Epithelial cell of proximal tubule (primary cell): Measurements from ENCODE around the gene WDR82. TPM values are rescaled to one million over a fixed set of nuclear protein-coding genes. Genes with fewer than 3 reads are reported as not detected.
A peak's percentile ranks its signal among the peaks of the same experiment; 100 is the strongest.

Experiments
- DNase-seq: peaks from one replicate; pipeline ENCODE4 v3.0.0-alpha.2; 2011; ENCODE audit warnings: low read depth
- H3K4me3 ChIP-seq: 2 replicates; pipeline ENCODE4 v1.5.1; 2011; ENCODE audit warnings: low read depth, mild to moderate bottlenecking, low read length
- total RNA-seq: library from RNA; depleted of rRNA; stranded (reverse); fragments of >200 nt; gene quantifications from 2 replicates; pipeline ENCODE4 v1.2.3, GENCODE V29; 2015
- TF ChIP-seq, protein P1 (sequence below): conservative IDR thresholded peaks from 2 replicates; pipeline ENCODE4 v1.5.1; 2012; ENCODE audit warnings: low read depth, mild to moderate bottlenecking, low read length

Gene WDR82
- total RNA-seq, 1 donor from 2014 or later, result 38.4 TPM

DNA sequence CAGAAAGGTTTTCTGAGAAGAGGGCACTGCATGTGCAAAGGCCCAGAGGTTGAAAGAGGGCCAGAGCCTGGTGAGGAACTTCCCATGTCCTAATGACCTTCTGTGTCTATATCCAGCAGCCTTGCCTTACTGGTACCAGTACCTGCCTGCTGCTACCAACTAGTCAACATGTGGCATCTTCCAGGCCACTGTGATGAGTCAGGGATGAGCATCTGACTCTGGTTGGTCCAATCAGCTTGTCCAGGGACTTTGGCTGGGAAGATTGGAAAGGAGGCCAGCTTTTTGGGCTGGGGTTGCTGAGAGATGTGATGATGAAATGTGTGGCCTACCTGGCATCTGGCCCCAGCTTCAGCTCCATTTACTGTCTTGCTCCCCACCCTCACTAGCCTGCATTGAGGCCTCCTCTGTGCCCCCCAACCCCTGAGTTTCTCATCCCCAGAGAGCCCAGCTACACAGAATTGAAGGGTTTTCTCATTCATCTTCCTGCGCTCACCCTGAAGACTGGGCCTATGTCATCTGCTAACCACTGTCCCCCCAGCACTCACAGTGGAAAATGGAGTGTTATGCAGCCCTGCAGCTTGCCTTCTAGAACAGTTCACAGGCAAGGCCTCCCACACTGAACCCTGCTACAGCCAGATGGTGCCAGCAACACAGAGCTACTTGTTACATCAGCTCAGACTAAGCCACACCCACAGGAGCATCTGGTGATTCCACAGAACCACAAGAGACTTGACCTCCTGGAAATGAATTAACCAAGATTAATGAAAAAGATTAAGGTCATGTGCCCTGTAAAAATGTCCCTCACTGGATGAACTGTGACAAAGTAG, 38.2 kb downstream of the WDR82 start:
- H3K4me3 ChIP-seq, result peak overlapping the region; percentile 96
- no peak for DNase-seq
- TF ChIP-seq, protein P1, sequence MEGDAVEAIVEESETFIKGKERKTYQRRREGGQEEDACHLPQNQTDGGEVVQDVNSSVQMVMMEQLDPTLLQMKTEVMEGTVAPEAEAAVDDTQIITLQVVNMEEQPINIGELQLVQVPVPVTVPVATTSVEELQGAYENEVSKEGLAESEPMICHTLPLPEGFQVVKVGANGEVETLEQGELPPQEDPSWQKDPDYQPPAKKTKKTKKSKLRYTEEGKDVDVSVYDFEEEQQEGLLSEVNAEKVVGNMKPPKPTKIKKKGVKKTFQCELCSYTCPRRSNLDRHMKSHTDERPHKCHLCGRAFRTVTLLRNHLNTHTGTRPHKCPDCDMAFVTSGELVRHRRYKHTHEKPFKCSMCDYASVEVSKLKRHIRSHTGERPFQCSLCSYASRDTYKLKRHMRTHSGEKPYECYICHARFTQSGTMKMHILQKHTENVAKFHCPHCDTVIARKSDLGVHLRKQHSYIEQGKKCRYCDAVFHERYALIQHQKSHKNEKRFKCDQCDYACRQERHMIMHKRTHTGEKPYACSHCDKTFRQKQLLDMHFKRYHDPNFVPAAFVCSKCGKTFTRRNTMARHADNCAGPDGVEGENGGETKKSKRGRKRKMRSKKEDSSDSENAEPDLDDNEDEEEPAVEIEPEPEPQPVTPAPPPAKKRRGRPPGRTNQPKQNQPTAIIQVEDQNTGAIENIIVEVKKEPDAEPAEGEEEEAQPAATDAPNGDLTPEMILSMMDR, result peak; percentile 29

DNA sequence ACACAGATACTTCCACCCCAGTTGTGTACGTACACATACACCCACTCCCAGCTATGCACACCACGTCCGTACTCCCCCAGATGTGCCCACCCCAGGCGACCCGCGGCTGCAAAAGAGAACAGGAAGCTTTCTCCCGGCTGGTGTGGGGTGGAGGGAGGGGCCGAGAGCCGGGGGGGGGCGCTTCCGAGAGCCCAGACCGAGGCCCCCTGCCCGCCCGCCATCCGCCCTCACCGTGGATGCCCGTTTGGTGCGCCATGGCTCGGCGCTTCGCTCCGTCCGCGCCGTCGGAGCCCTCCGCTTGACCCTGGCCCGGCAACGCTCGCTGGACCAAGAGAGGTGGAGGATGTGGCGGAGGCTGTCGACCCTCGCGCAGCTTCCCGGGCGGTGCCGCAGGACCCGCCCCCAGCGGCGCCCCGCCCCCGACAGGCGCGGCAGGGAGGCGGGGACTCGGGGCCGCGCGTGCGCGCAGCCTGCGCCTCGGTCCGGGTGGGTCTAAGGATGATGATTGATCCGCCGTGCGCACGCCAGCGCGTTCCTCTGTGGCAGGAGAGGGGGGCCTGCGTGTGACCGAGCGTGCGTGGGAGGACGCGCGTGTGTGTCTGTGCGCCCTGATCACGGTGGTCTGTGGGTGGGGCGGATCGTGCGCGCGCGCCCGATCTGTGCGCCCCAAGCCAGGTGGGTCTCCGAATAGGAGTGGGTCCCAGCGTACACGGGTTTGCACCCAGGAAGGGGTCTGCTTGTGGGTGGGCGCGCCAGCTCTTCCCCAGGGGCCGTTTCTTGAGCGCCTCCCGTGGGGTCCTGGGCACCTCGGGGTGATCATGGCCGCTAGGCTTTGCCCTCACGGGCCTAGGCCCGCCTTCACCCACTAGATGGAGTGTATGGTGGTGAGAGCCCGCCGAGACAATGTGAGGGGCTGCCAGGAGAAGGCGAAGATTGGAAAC, 39.4 kb downstream of the WDR82 start, which contains the start of gene TWF2:
Gene TWF2 (minus strand): TSS at position 398 of the 941 bp plus-strand sequence. CDS start 142 bp downstream, at position 256.
- no peak for DNase-seq
- TF ChIP-seq, protein P1, result peak; percentile 40
- peak within 1 kb of the TSS; percentile 96 for H3K4me3 ChIP-seq

DNA sequence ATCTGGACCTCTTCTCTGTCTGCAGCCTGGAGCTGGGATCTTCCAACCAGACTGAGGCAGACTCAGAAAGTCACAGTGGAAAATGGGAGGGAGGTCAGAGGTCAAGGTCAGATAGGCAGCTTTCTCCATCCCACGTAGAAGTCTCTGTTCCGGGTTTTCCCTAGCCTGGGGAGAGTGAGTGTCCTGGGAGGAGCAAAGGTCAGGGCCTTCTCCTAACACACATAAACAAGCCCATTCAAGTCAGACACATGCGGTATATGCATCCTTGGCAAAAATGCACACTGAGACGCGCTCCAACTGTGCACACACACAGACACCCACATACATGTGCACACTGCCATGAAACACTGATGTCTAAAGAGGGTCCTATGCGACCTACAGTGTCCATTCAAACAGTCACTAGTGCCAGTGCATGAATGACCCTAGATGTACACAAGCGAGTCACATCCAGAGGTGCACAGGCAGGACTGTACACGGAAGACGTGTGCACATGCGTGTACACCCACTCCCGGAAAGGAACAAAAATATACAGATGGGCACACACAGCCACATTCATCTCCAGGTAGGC, 40.2 kb downstream of the WDR82 start:
- TF ChIP-seq, protein P1, result no peak
- no peak for DNase-seq

DNA sequence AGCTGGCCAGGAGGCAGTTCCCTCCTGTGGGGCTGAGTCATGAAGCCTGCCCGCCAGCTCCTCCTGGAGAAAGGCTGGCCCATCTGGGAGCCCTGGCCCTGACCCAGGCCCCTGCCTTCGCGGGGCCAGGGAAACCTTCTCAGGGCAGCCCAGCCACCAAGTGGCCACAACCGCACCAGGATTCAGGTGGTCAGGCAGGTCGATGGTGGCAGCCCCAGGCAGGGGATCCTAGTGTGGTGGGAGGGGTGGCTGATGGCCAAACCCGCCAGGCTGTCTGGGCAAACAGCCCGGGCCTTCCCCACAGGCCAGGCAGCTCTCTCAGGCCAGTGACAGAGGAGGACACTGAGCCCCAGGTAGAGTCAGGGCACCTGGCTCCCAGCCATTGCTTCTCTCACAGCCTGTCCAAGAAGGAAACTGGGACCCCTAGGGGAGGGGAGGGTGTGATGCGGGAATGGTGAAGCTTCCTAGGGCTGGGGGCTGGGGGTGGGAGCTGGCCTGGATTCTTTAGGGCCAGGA, 40.7 kb downstream of the WDR82 start:
- no peak for DNase-seq
- H3K4me3 ChIP-seq, result peak overlapping the region; percentile 96
- TF ChIP-seq, protein P1, result no peak

More for the DNA sequence above, 40.2 kb downstream of the WDR82 start:
- peak overlapping the region; percentile 96 for H3K4me3 ChIP-seq

DNA sequence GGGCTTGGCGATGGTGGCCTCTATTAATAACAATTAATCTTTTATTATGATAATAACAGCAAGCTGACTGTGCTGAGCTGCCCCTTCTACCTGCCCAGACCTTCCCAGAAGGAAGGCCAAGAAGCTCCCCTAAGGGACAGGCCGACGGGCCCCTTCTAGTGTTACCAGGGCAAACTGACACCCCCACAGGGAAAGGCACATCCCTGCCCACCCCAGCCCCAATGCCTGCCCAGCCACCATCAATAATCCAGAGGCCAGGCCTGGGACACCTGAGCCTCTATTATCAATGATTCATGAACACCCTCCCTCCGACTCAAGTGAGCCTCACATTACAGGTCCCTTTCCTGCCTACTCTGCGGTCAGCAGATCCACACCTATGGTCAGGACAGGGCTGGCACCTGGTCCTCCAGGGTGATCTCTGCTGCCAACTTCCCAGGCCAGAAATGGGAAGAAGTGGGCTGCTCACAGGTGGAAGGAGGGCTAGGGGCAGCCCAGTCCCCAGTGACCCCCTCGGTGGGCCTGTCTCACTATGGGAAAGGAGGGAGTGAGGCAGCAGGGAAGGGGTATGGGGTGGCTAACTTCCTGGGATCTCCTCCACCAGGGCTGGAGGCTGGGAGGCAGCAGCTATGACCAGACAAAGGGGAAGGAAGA, 41.3 kb downstream of the WDR82 start:
- TF ChIP-seq, protein P1, result no peak
- DNase-seq, result no peak
- H3K4me3 ChIP-seq, result peak overlapping the region; percentile 96

DNA sequence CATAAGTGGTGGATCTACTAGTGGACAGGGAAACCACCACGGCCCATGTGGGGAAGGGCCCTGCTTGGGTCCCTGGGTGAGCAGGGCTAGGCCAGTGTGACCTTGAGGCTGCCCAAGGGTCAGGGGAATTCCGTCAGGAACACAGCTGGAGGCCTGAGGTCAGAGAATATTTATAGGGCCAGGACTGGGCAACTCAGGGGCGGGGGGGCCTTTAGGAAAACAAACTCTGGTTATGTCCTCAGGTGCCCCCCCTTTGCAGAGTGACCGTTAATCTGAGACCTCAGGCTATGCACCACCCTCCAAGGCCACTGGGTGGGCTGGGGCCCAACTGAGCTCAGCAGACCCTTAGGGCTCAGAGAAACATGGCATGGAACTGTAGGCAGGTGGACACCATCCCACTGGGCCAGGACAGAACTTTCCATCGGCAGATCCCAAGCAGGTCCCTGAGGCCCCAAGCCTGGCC, 42.0 kb downstream of the WDR82 start:
- peak overlapping the region; percentile 96 for H3K4me3 ChIP-seq
- TF ChIP-seq, protein P1, result no peak
- no peak for DNase-seq
